Stimulated activated naive B cell treated with anti-CD40 and anti-IgM and Interleukin-4, amounts not matched to agents 10 μg/mL and 1 μg/mL and 100 μg/mL, for 72 hours (primary cell): Measurements from ENCODE around the gene TGFBRAP1.
"Not testable (repeated sequence)": the region's sequence is repeated elsewhere in the genome, so short reads cannot be mapped to it uniquely, and the experiment has no call there.

Experiments used
- ATAC-seq, 2 donors: fragments of 150-1000 bp; cut with Tn5 transposase; replicated peaks; 2 replicates each; pipeline ENCODE4 v1.10.0; 2021; ENCODE audit warnings: moderate library complexity in 1 of 2
- DNase-seq: peaks from one replicate; pipeline ENCODE4 v3.0.0; 2021
- H3K27ac Mint-ChIP-seq: one replicate; pipeline ENCODE4 v1.8.0; 2022; ENCODE audit warnings: mild to moderate bottlenecking, mixed read lengths
- H3K27me3 Mint-ChIP-seq, 2 donors: one replicate each; pipeline ENCODE4 v1.8.0; 2022; ENCODE audit warnings: mixed read lengths in 2 of 2
- H3K36me3 Mint-ChIP-seq, 2 donors: one replicate each; pipeline ENCODE4 v1.8.0; 2022; ENCODE audit warnings: mixed read lengths in 2 of 2, mild to moderate bottlenecking in 1 of 2
- H3K4me1 Mint-ChIP-seq, 2 donors: one replicate each; pipeline ENCODE4 v1.8.0; 2022; ENCODE audit warnings: mixed read lengths in 2 of 2, mild to moderate bottlenecking in 1 of 2
- H3K4me3 Mint-ChIP-seq, 2 donors: one replicate each; pipeline ENCODE4 v1.8.0; 2022; ENCODE audit warnings: mild to moderate bottlenecking in 2 of 2, mixed read lengths in 2 of 2, moderate library complexity in 1 of 2
- H3K9me3 Mint-ChIP-seq, 2 donors: one replicate each; pipeline ENCODE4 v1.8.0; 2022; ENCODE audit warnings: mixed read lengths in 2 of 2, mild to moderate bottlenecking in 1 of 2

Gene TGFBRAP1

DNA sequence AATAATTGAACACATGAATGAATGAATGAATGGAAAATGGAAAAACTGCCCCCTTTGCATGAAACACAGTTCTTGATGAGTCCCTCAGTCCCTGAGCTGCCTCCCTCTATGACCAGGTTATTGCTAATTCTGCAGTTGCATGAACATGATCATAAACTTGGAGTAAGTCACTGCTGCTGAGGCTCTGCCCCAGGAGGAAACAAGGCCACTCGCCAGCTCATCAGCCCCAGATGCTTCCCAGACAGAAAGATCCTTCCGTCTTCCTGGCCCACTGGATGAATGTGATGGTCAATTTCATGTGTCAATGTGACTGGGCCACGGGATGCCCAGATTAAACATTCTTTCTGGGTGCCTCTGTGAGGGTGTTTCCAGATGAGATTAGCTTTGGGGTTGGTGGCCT is 71.6 kb downstream of the TGFBRAP1 start:
- Mint-ChIP-seq H3K36me3 (peaks cover 10 to 22% of the 10 kb centered on the region in 2 donors), H3K27me3 (no peaks in the 10 kb centered on the region), H3K4me3 (no peak overlapping the region), H3K4me1 (peaks cover 1 to 5% of the 10 kb centered on the region in 2 donors), H3K27ac (no peak overlapping the region), H3K9me3 (peaks cover 0 to 3% of the 10 kb centered on the region in 2 donors)
- ATAC-seq (no peak), DNase-seq (no peak)

DNA sequence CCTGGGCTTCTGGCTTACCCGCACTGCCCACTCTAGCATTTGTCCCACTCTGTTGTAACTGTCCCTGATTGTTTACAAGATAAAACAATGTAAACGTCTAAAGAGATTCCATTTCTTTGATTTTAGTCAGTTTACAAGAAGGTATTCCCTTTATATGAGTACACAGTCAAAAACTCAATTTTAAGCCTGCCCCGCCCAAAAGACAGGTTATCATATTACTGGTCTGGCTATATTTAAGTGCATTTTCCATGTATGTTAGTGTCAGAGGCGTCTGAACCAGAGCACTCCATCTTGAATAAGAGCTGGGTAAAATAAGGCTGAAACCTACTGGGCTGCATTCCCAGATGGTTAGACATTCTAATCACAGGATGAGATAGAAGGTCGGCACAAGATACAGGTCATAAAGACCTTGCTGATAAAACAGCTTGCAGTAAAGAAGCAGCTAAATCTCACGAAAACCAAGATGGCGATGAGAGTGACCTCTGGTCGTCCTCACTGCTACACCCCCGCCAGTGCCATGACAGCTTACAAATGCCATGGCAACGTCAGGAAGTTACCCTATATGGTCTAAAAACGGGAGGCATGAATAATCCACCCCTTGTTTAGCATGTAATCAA is 73.0 kb downstream of the TGFBRAP1 start:
- Mint-ChIP-seq H3K36me3 (peaks cover 2 to 12% of the 10 kb centered on the region in 2 donors), H3K27ac (peak overlapping the region; percentile 56), H3K27me3 (no peaks in the 10 kb centered on the region), H3K4me3 (no peak overlapping the region), H3K9me3 (peaks cover 0 to 3% of the 10 kb centered on the region in 2 donors), H3K4me1 (peaks cover 1 to 5% of the 10 kb centered on the region in 2 donors)
- DNase-seq (no peak), ATAC-seq (no peak)

DNA sequence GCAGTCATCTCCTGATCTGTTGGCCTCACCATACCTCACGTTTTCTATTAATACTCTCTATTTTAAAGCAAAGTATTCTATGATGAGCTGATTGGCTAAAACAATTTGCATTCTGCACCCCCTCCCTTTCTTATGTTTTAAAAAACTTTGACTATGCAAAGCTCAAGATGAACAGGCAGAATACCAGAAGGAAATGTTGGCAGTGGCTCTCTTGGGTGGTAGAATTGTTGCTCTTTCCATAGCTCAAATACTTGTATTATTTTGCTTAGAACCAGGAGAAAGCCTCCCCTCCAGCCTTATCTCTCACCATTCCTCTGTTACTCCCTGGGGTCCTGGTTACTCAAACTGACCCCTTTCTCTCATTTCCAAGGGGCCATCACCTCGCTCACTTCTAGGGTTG is 73.6 kb downstream of the TGFBRAP1 start:
- Mint-ChIP-seq H3K27me3 (no peaks in the 10 kb centered on the region), H3K4me1 (peaks cover 1 to 5% of the 10 kb centered on the region in 2 donors), H3K36me3 (peaks cover 0 to 6% of the 10 kb centered on the region in 2 donors), H3K9me3 (peaks cover 1 to 3% of the 10 kb centered on the region in 2 donors), H3K4me3 (no peak overlapping the region), H3K27ac (peak overlapping the region; percentile 56)
- no peak for DNase-seq
- ATAC-seq = no peak

DNA sequence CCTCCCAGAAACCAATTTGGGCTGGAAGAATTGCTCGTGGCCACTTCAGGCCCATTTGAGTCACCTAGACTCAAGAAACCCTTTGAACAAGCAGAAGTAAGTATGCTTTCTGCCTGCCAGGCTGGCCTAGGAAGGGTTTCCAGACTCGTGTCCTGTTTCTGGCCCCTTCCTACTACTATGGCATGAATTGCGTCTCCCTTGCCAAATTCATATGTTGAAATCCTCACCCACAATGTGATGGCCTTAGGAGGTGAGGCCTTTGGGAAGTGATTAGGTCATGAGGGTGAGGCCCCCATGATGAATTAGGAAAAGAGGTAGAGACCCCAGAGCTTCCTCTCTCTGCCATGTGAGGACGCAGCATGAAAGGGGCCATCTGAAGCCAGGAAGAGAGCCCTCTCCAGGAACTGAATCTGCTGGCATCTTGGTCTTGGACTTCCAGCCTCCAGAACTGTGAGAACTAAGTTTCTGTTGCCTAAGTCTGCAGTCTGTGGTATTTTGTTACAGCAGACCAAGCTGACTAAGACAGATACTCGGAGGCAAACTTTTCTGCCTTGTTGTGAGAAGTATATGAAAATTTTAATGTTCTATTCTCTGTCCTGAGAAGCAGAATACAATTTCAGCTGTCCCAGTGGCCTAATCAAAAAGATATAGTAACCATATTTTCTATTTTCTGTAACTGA is 74.9 kb downstream of the TGFBRAP1 start:
- no peak for DNase-seq
- H3K4me1 Mint-ChIP-seq = peaks cover 1 to 5% of the 10 kb centered on the region in 2 donors
- peaks cover under 1 to 5% of the 10 kb centered on the region in 2 donors for H3K36me3 Mint-ChIP-seq

DNA sequence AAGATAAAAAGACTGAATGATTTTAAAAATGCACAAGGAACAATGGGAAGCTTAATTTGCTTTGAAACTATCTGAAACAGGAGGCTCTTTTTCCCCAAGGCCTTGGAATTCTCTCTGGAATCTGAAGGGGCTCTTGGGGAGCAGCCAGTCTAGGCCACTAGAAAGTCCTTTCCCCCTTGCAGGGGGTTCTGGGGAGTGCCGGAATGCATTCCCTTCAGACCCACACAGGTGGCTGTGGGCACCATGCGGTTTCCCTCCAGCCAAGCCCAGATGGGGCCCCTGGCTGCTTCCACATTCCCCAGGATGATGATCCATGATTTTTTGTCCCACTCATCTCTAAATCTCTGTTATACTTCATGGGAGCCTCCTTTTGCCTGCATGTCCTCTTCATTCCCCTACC is 77.3 kb downstream of the TGFBRAP1 start:
- Mint-ChIP-seq H3K27me3 (no peaks in the 10 kb centered on the region), H3K27ac (no peak overlapping the region), H3K4me3 (no peak overlapping the region), H3K36me3 (peaks cover 2 to 14% of the 10 kb centered on the region in 2 donors), H3K4me1 (no peaks in the 10 kb centered on the region), H3K9me3 (peaks cover 1 to 3% of the 10 kb centered on the region in 2 donors)
- ATAC-seq = no peak
- DNase-seq = no peak

More for the DNA sequence above, 74.9 kb downstream of the TGFBRAP1 start:
- no peak for ATAC-seq
- Mint-ChIP-seq H3K27ac (no peak overlapping the region), H3K27me3 (no peaks in the 10 kb centered on the region), H3K4me3 (no peak overlapping the region), H3K9me3 (peaks cover 1 to 3% of the 10 kb centered on the region in 2 donors)

DNA sequence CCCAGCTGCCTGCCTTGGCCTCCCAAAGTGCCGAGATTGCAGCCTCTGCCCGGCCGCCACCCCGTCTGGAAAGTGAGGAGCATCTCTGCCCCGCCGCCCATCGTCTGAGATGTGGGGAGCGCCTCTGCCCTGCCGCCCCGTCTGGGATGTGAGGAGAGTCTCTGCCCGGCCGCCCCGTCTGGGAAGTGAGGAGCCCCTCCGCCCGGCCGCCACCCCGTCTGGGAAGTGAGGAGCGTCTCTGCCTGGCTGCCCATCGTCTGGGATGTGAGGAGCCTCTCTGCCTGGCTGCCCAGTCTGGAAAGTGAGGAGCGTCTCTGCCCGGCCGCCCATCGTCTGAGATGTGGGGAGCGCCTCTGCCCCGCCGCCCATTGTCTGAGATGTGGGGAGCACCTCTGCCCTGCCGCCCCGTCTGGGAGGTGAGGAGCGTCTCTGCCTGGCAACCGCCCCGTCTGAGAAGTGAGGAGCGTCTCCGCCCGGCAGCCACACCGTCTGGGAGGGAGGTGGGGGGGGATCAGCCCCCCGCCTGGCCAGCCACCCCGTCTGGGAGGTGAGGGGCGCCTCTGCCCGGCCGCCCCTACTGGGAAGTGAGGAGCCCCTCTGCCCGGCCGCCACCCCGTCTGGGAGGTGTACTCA is 78.4 kb downstream of the TGFBRAP1 start:
- H3K9me3 Mint-ChIP-seq, H3K27ac Mint-ChIP-seq, H3K4me3 Mint-ChIP-seq, H3K4me1 Mint-ChIP-seq, ATAC-seq, H3K27me3 Mint-ChIP-seq, DNase-seq: not testable (repeated sequence)
- H3K36me3 Mint-ChIP-seq = peaks cover 2 to 14% of the 10 kb centered on the region in 2 donors

DNA sequence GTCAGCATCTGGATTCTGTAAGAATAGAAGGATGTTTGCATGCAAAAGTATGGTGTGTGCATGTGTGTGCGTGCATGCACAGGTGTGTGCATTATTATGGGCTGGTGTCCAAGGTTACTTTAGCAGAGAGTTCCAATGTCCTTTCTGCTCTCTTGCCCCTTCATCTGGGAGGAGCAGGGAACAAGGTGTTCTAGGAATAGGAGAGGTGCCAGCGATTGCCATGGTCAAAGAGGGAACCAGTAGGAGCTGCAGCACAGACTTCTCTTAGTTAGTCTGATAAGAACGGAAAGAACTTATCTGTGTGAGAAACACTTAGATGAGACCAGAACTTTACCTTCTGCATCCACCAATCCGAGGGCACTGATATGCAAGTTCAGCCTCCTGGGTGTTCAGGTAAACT is 79.6 kb downstream of the TGFBRAP1 start:
- Mint-ChIP-seq H3K4me1 (no peaks in the 10 kb centered on the region), H3K27ac (no peak overlapping the region), H3K4me3 (no peak overlapping the region), H3K27me3 (no peaks in the 10 kb centered on the region), H3K36me3 (peaks cover 2 to 10% of the 10 kb centered on the region in 2 donors), H3K9me3 (peaks cover 0 to 1% of the 10 kb centered on the region in 2 donors)
- DNase-seq (no peak), ATAC-seq (no peak)

DNA sequence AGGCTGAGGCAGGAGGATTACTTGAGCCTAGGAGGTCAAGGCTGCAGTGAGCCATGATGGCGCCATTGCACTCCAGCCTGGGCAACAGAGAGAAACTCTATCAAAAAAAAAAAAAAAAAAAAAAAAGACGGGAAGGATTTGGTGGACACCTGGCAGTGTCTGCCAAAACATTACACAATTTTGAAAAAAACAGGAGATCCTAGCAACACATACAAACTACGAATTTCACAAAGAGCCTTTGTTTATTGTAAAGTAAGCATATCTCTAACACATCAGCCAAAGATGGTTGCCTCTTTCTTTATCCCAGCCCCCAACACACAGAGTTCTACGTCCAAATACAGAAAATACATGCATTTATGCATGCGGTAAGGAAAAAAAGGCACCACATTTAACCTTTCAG is 80.4 kb downstream of the TGFBRAP1 start:
- H3K27me3 Mint-ChIP-seq = no peaks in the 10 kb centered on the region
- ATAC-seq (no peak), DNase-seq (no peak)
- no peak overlapping the region for H3K4me3 Mint-ChIP-seq
- H3K4me1 Mint-ChIP-seq = peaks cover 3 to 6% of the 10 kb centered on the region in 2 donors
- no peak overlapping the region for H3K27ac Mint-ChIP-seq
- H3K36me3 Mint-ChIP-seq = peaks cover 2 to 10% of the 10 kb centered on the region in 2 donors
- peaks cover 0 to 1% of the 10 kb centered on the region in 2 donors for H3K9me3 Mint-ChIP-seq

DNA sequence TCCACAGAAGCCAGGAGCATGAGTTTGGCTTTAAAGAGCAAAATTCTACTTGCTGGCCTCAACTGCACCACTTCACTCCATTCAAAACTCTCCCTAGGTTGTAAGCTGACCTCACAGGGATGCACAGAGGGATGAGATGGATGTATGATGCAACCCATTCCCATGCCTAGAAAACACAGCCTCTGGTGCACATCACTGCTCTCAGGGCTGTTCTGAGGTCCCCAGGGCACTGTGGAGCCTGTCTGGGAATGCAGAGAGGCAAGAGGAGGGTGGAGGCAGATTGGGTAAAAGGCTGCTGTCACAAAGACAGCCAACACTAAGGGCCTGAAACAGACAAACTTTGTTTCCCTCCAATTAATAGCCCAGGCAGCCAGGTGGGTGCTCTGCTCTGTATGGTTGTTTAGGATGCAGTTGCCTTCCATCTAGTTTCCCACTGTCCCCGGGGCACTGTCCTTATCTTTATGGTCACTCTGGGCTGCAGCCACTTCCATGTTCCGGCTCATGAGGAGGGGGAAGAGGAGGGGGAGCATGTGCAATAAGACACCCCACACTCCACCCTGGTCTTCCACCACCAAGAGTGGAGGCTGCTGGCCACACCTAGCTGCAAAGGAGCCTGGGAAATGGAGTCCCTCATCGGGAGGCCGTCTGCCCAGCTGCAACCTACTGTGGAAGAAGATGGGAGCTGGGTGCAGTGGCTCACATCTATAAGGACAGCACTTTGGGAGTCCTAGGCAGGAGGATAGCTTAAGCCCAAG is 81.0 kb downstream of the TGFBRAP1 start:
- H3K36me3 Mint-ChIP-seq = peaks cover 2 to 10% of the 10 kb centered on the region in 2 donors
- H3K4me3 Mint-ChIP-seq = no peak overlapping the region
- no peak overlapping the region for H3K27ac Mint-ChIP-seq
- ATAC-seq = no peak
- H3K9me3 Mint-ChIP-seq = peaks cover 0 to 1% of the 10 kb centered on the region in 2 donors
- H3K4me1 Mint-ChIP-seq = peaks cover 3 to 9% of the 10 kb centered on the region in 2 donors
- no peaks in the 10 kb centered on the region for H3K27me3 Mint-ChIP-seq
- no peak for DNase-seq

DNA sequence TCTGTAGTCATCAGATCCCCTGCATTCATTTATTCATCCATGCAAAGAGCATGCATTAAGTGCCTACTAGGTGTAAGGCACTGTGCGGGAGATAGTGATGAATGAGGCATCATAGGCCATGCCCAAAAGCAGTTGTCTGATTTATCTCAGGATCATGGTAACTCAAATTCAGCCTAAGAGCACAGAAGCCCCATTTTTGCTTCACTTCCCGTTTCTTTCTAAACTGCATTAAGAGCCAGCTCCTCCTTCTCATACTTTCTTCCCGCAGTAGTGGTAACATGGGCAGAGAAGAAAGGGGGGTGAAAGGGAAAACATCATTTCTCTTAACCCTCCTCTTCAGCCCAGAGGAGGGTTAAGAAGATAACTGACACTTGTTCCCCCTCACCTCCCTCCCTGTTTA is 85.1 kb downstream of the TGFBRAP1 start:
- H3K9me3 Mint-ChIP-seq = no peaks in the 10 kb centered on the region
- H3K4me1 Mint-ChIP-seq = peaks cover 3 to 9% of the 10 kb centered on the region in 2 donors
- peaks cover 4 to 6% of the 10 kb centered on the region in 2 donors for H3K27me3 Mint-ChIP-seq
- peaks cover 2 to 10% of the 10 kb centered on the region in 2 donors for H3K36me3 Mint-ChIP-seq
- ATAC-seq (peak; percentile 66 to 67), DNase-seq (no peak)
- no peak overlapping the region for H3K4me3 Mint-ChIP-seq
- no peak overlapping the region for H3K27ac Mint-ChIP-seq

DNA sequence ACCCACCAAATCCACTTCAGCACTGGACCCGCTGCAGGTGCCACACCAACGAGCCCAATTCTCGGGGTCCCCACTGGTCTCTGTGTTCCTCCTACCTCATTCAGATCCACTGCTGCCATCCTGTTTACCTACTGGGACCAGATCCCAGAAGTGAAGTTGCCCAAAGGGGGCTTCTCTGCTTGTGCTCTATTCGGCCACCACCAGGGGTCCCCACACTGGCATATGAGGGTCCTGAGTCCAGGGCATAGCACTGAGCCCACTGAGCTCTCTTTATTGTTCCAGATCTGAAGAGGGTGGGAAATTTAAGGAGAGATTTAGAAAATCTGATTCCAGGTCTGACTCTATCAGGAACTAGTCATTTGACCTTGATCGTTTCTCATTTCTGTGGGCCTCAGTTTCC is 85.6 kb downstream of the TGFBRAP1 start:
- Mint-ChIP-seq H3K9me3 (no peaks in the 10 kb centered on the region), H3K36me3 (peaks cover 2 to 7% of the 10 kb centered on the region in 2 donors), H3K27me3 (peaks cover 4 to 6% of the 10 kb centered on the region in 2 donors), H3K4me1 (peaks cover 3 to 10% of the 10 kb centered on the region in 2 donors), H3K4me3 (no peak overlapping the region), H3K27ac (no peak overlapping the region)
- DNase-seq = no peak
- ATAC-seq = no peak

DNA sequence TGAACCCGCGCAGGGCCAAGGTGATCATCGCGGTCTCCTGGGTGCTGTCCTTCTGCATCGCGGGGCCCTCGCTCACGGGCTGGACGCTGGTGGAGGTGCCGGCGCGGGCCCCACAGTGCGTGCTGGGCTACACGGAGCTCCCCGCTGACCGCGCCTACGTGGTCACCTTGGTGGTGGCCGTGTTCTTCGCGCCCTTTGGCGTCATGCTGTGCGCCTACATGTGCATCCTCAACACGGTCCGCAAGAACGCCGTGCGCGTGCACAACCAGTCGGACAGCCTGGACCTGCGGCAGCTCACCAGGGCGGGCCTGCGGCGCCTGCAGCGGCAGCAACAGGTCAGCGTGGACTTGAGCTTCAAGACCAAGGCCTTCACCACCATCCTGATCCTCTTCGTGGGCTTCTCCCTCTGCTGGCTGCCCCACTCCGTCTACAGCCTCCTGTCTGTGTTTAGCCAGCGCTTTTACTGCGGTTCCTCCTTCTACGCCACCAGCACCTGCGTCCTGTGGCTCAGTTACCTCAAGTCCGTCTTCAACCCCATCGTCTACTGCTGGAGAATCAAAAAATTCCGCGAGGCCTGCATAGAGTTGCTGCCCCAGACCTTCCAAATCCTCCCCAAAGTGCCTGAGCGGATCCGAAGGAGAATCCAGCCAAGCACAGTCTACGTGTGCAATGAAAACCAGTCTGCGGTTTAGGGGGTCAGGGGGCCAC is 87.1 kb downstream of the TGFBRAP1 start:
- no peak overlapping the region for H3K27ac Mint-ChIP-seq
- peaks cover 3 to 22% of the 10 kb centered on the region in 2 donors for H3K4me1 Mint-ChIP-seq
- DNase-seq (no peak), ATAC-seq (no peak)
- no peaks in the 10 kb centered on the region for H3K9me3 Mint-ChIP-seq
- peaks cover 4 to 6% of the 10 kb centered on the region in 2 donors for H3K27me3 Mint-ChIP-seq
- peaks cover 2 to 4% of the 10 kb centered on the region in 2 donors for H3K36me3 Mint-ChIP-seq
- H3K4me3 Mint-ChIP-seq = no peak overlapping the region

DNA sequence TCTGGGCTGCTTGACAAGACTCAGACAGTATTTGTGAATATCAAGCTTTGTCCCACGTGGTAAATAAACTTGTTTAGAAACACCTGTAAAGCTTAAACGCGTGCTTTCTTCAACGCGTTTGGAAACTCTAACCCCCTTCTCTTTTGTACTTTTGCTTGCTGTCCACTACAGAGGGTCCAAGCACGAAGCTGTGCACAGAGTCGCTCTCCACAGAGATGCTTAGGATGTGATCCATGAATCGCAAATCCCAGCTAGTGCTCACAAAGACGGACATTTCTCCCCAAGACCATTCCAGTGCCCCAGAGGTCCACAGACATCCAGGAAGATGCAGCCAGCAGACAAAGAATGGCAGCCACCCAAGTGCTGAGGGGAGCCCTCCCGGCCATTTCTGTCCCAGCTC is 88.1 kb downstream of the TGFBRAP1 start, which contains the start of gene GPR45:
TSS of gene GPR45 (plus strand) at position 301 of the 400 bp plus-strand sequence. CDS start 116 bp downstream, outside the sequence.
- Mint-ChIP-seq H3K4me3 (no peak within 1 kb of the TSS), H3K9me3 (no peaks in the 10 kb centered on the region), H3K27ac (no peak within 1 kb of the TSS), H3K4me1 (peaks cover 11 to 32% of the 10 kb centered on the region in 2 donors), H3K36me3 (peaks cover 2 to 4% of the 10 kb centered on the region in 2 donors), H3K27me3 (peaks cover 4 to 6% of the 10 kb centered on the region in 2 donors)
- DNase-seq (no peak), ATAC-seq (no peak)
